Activated CD4-positive, alpha-beta T cell treated with anti-CD3 and anti-CD28 coated beads for 24 hours (primary cell): ENCODE measurements around the gene MAT2B.
"Not testable (repeated sequence)": the region's sequence is repeated elsewhere in the genome, so short reads cannot be mapped to it uniquely, and the experiment has no call there.

Experiments
- DNase-seq, 2 donors: peaks; one replicate each; pipeline ENCODE4 v3.0.0-alpha.2; 2020; ENCODE audit warnings: low read depth in 2 of 2

The MAT2B gene

DNA sequence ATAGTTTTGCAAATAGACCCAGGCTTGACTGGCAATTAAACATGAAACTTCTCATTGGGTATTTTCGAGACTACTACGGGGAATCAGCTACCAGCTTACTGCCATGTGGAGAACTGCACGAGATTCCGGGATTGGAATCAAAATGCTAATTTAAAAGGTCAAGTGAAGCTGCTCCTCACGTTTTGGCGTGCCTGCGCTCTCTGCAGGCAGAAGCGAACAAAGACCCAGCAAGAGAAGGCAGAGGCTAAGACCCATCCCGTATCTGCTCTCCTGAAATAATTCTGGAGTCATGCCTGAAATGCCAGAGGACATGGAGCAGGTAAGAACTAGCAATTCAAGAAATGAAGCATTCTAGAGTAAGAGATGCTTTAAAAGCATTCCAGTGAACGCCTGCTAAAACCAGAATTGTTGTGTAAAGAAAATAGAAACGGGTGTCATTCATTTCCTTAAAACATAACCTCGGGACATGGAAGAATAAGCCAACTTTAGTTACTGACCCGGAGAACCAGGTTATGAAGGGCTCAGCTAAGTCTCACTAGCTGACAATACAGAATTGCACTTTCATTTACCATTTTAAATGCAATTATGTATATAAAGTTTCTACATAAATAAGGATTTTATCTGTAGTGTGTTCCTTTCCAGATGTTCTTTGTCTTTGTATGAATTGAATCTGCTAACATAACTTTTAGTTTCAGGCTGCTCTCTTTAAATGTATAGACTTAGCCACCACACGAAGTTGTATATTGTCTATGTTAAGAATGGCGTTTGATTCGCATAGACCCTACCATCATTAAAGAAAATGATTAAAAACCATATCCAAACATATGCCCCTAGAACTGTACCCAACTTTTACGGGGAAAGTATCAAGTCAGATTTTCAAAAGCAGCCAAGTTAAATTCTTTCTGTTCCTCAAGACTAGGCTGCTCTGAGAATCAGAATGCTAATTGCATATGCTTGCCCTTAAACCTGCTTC lies 2.0 kb upstream of the MAT2B start:
- peak in 1 of 2 donors; percentile 19 for DNase-seq

- DNase-seq: peak; percentile 15 to 23
Observed at GRCh38 chr5:163504079-163504931, 1.1 kb upstream of the MAT2B start.

DNA sequence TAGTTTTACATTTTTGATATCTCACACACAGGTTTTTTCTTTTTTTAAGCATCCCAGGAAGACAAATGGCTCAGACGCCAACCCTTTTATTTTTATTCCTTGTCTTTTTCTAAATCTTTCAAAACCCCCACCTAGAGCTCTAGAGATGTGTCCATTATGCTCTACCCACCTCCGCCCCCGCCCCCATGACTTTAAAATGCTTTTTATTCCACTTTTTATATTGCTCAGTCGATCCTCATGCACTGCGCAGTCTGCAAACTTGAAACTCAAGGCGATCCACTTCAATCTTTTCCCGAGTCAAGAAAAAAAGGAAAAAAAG lies 411 bp upstream of the MAT2B start:
- peak in 1 of 2 donors; percentile 17 for DNase-seq

DNA sequence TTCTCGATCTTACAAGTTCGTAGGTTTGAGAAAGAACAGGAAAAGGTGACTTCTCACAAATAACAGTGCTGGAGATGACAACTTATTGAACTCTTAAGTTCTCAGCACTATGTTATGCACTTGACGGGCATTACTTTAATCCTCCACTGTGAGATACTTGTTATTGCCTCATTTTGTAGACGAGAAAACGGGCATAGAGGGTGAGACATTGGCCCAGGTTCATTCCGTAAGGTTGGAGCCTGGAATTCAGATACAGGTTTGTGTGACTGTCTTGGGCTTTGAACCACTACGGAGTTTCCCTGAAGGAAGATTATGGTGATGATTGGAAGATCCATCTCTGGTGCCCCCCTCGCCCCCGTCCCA lies 657 bp downstream of the MAT2B start:
- no peak for DNase-seq

DNA sequence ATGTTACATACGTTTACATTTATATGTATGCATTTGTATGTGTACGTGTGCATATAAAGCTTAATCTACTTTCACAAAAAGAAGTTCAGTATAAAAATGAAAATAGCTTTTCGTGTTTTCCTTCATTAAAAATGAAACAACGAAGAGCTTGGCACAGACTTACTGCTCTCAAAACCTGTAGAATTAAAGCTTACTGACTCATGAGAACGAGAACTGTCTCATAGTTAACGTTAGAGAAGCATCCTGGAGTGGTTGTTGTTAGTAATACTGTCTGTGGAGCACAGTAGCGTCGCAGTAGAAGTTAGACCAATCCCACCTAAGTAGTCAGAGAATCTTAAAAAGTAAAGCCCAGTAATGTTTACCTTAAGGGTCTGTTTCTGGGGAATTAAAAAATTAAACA lies 1.3 kb downstream of the MAT2B start:
- DNase-seq: no peak

DNA sequence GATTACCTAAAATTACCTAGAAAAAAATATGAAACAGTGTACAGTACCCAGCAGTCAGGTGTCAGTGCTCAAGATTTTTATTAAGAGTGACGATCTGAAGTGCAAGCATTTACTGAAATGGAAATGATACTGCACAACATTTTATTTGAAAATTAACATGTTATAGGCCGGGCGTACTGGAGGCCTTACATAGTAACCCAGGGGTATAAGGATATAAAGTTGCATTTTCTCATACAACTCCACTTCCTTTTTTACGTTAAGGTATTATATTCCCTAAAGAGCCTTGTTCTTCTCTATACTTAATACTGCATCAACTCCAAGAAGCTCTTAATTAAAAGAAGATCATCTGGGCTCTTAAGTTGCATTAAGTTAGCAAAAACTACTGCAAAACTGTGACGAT lies 3.3 kb downstream of the MAT2B start:
- DNase-seq: no peak

- DNase-seq: no peak
Observed at GRCh38 chr5:163509291-163509951, 4.0 kb downstream of the MAT2B start.

GRCh38 chr5:163512526-163512925 lies 7.1 kb downstream of the MAT2B start:
- no peak for DNase-seq

GRCh38 chr5:163525096-163525495 lies 19.7 kb downstream of the MAT2B start:
- DNase-seq: no peak

DNA sequence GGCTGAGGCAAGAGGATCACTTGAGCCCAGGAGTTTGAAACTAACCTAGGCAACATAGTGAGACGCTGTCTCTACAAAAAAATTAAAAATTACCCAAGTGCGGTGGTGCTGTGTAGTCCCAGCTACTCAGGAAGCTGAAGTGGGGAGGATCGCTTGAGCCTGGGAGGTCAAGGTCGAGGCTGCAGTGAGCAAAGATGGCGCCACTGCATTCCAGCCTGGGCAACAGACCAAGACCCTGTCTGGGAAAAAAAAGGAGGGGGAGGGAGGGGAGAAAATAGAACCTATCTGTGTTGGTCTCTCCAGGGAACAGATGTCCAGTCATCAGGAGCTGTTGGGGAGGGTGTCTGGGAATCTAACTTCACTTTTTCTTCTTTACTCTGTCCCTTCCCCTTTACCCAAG lies 24.3 kb downstream of the MAT2B start:
- no peak for DNase-seq

DNA sequence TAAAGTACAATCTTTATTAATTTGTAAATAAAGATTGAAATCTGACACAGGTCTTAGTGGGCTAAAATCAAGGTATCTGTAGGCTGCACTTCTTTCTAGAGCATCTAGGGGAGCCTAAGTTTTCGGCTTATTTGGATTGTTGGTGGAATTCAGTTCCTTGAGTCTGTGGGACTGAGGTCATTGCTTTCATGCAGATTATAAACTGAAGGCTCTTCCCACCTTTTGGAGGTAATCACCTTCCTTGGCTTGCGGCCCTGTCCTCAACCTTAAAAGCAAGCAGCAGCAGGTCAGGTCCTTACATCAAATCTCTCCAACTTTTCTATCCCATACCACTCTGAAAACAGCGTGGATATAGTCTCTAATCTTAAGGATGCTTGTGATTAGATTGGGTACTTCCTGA lies 25.9 kb downstream of the MAT2B start:
- DNase-seq: no peak

GRCh38 chr5:163532171-163533084 lies 27.0 kb downstream of the MAT2B start:
- DNase-seq: no peak

DNA sequence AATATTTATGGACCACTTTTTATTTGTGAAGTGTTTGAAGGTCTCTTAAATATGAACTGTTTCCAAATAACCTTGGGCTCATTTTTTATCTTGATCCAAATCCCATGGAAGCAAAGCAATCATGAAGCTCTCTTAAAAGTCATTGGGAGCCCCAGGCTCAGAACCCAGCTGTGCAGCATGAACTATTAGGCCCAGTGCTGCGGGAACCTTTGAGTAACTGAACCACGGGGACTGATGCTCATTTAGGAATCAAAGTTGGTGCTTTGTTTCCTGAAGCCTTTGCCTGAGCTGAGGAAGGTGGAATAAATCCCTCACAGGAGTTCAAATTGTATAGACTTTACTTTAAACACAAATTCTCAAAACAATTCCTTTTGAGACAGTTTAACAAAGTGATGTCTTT lies 27.8 kb downstream of the MAT2B start:
- no peak for DNase-seq

GRCh38 chr5:163534492-163535094 lies 29.2 kb downstream of the MAT2B start:
- no peak for DNase-seq

GRCh38 chr5:163535290-163535689 lies 29.9 kb downstream of the MAT2B start:
- DNase-seq: no peak

- not testable (repeated sequence) for DNase-seq
Observed at GRCh38 chr5:163536442-163536841, 31.0 kb downstream of the MAT2B start.

GRCh38 chr5:163540696-163541095 lies 35.3 kb downstream of the MAT2B start:
- DNase-seq: no peak

GRCh38 chr5:163542771-163543170 lies 37.4 kb downstream of the MAT2B start:
- DNase-seq: no peak

DNA sequence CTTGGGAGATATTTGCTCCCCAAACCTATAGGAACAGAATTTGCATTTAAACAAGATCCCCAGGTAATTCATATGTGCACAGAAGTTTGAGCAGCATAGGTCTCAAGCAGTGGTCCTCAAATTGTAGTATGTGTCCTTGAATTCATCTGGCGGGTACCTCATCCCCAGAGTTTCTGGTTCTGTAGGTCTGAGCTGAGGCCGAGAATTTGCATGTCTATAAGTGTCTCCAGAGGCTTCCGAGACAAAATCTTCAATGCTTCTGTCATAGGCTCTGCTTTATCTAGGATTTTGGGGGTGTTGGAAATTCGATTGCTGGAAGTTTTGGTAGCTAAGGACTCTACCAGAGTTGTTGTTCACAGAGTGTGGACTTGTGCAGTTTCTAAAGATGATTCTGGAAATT lies 38.6 kb downstream of the MAT2B start:
- DNase-seq: no peak

- no peak for DNase-seq
Observed at GRCh38 chr5:163544836-163545235, 39.4 kb downstream of the MAT2B start.

DNA sequence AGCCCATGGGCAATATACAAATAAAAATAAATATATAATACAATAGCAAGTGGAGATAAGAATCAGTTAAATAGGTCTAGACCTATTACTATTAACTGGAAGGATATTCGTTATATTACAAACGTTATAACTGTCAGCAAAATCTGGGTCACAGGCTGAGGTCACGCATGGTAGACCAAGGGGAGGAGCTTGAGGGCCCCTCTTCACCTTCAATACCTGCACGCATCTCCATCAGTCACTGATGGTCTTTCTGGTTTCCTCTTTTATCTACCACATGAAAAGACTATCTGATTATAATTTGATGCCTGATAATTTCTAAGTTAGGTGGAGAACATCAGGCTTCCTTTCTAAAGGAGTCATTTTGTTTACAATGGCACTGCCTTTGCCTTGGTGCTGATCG lies 43.2 kb downstream of the MAT2B start:
- no peak for DNase-seq
